H1 (cell line): Measurements from ENCODE around the gene SULT2B1. TPM values are rescaled to one million over a fixed set of nuclear protein-coding genes. Genes with fewer than 3 reads are reported as not detected.

ENCODE experiments used
- CTCF ChIA-PET: fragments of 300-600 bp; sonication (Branson Sonifier 250); formaldehyde crosslinking; loops from one replicate; lab custom pipeline; 2021; ENCODE audit not compliant: partially characterized antibody; lab: Charles Lee
- POLR2A ChIA-PET: fragments of 300-600 bp; sonication (Branson Sonifier 250); formaldehyde crosslinking; loops from one replicate; lab custom pipeline; 2021; ENCODE audit warnings: inconsistent platforms; ENCODE audit not compliant: partially characterized antibody; lab: Charles Lee
- DNase-seq, 2 experiments: peaks; one replicate each; pipeline versions ENCODE4 v3.0.0 to v3.0.0-alpha.2; 2010 to 2022; ENCODE audit warnings: low spot score in 2 of 2, low read depth in 1 of 2, mixed read lengths in 1 of 2
- FAIRE-seq: peaks from 2 replicates; lab custom pipeline; 2011; peaks lifted over from hg19 to GRCh38; lab: Jason Lieb, UNC
- H2AFZ ChIP-seq: 2 replicates; pipeline ENCODE4 v1.8.1; 2012; ENCODE audit warnings: low read length, inconsistent platforms
- H2AK5ac ChIP-seq: 2 replicates; pipeline ENCODE4 v1.6.1; 2013; ENCODE audit warnings: low read depth, low read length
- H2BK120ac ChIP-seq: replicated peaks from 2 replicates; pipeline ENCODE3; 2013; ENCODE audit warnings: low read depth, low read length, inconsistent platforms
- H2BK12ac ChIP-seq: 2 replicates; pipeline ENCODE4 v1.6.1; 2013; ENCODE audit warnings: low read depth, low read length
- H2BK15ac ChIP-seq: 2 replicates; pipeline ENCODE4 v1.6.1; 2013; ENCODE audit warnings: low read length
- H2BK20ac ChIP-seq: 2 replicates; pipeline ENCODE4 v1.6.1; 2013; ENCODE audit warnings: low read length
- H2BK5ac ChIP-seq: 2 replicates; pipeline ENCODE4 v1.6.1; 2013; ENCODE audit warnings: low read depth, low read length
- H3K14ac ChIP-seq: 2 replicates; pipeline ENCODE4 v1.6.1; 2013; ENCODE audit warnings: inconsistent platforms; ENCODE audit not compliant: insufficient read length
- H3K18ac ChIP-seq: 2 replicates; pipeline ENCODE4 v1.6.1; 2013; ENCODE audit warnings: low read length; ENCODE audit errors: extremely low read depth
- H3K23ac ChIP-seq: 2 replicates; pipeline ENCODE4 v1.6.1; 2013; ENCODE audit warnings: inconsistent platforms; ENCODE audit not compliant: insufficient read length
- H3K23me2 ChIP-seq: 2 replicates; pipeline ENCODE4 v1.6.1; 2013; ENCODE audit warnings: low read depth, low read length
- H3K27ac ChIP-seq: 2 replicates; pipeline ENCODE4 v1.6.1; 2011; ENCODE audit warnings: low read depth, low read length, inconsistent platforms
- H3K27me3 ChIP-seq, 4 experiments: replicated peaks in 1 of 4; 1 replicate in 1 of 4; 2 replicates in 3 of 4; pipeline versions ENCODE4 v1.6.1 to v1.8.1; 2011 to 2013; ENCODE audit warnings: low read length in 3 of 4, mild to moderate bottlenecking in 3 of 4, inconsistent platforms in 2 of 4, mixed read lengths in 2 of 4, moderate library complexity in 1 of 4; ENCODE audit not compliant: control insufficient read depth in 3 of 4, insufficient read depth in 3 of 4; ENCODE audit errors: extremely low read depth in 1 of 4
- H3K36me3 ChIP-seq, 4 experiments: 2 replicates each; pipeline versions ENCODE4 v1.6.1 to v1.8.1; 2011 to 2013; ENCODE audit warnings: mild to moderate bottlenecking in 4 of 4, low read length in 3 of 4, moderate library complexity in 2 of 4, control low read depth in 1 of 4, inconsistent platforms in 1 of 4; ENCODE audit not compliant: insufficient read depth in 4 of 4, control insufficient read depth in 2 of 4
- H3K4ac ChIP-seq: replicated peaks from 2 replicates; pipeline ENCODE3; 2013; ENCODE audit warnings: low read length, low read depth, mixed read lengths, inconsistent platforms; ENCODE audit not compliant: insufficient read length
- H3K4me1 ChIP-seq, 4 experiments: replicated peaks in 1 of 4; 1 replicate in 1 of 4; 2 replicates in 3 of 4; pipeline versions ENCODE4 v1.6.1 to v1.8.1; 2011 to 2013; ENCODE audit warnings: low read length in 3 of 4, inconsistent platforms in 2 of 4, mixed read lengths in 1 of 4; ENCODE audit not compliant: insufficient read depth in 4 of 4, control insufficient read depth in 3 of 4
- H3K4me2 ChIP-seq, 2 experiments: 2 replicates each; pipeline versions ENCODE4 v1.6.1 to v1.8.1; 2011 to 2013; ENCODE audit warnings: low read depth in 2 of 2, low read length in 2 of 2, control low read depth in 1 of 2, inconsistent platforms in 1 of 2, mild to moderate bottlenecking in 1 of 2; ENCODE audit not compliant: insufficient read depth in 1 of 2
- H3K4me3 ChIP-seq, 4 experiments: fragments of 200-600, 300-600 bp in 1 of 4; sonication (generic), shearing (Covaris generic), sonication (Bioruptor Twin) in 1 of 4; 2 replicates each; pipeline versions ENCODE4 v1.5.1 to v1.8.1; 2011 to 2016; ENCODE audit warnings: low read length in 4 of 4, low read depth in 3 of 4, control low read depth in 2 of 4, inconsistent platforms in 2 of 4, mild to moderate bottlenecking in 2 of 4, mixed read lengths in 1 of 4, moderate library complexity in 1 of 4; ENCODE audit not compliant: insufficient read depth in 2 of 4; ENCODE audit errors: extremely low read depth in 1 of 4
- H3K56ac ChIP-seq: replicated peaks from 2 replicates; pipeline ENCODE3; 2013; ENCODE audit warnings: low read depth, mild to moderate bottlenecking, mixed read lengths, low read length, inconsistent platforms; ENCODE audit not compliant: insufficient read length
- H3K79me1 ChIP-seq: 2 replicates; pipeline ENCODE4 v1.6.1; 2013; ENCODE audit warnings: low read depth, low read length, control low read depth
- H3K79me2 ChIP-seq, 2 experiments: 2 replicates each; pipeline versions ENCODE4 v1.6.1 to v1.8.1; 2012 to 2013; ENCODE audit warnings: low read length in 2 of 2, mild to moderate bottlenecking in 2 of 2, inconsistent platforms in 1 of 2; ENCODE audit not compliant: insufficient read depth in 2 of 2, control insufficient read depth in 1 of 2
- H3K9ac ChIP-seq, 4 experiments: replicated peaks in 1 of 4; 1 replicate in 1 of 4; 2 replicates in 3 of 4; pipeline versions ENCODE4 v1.6.1 to v1.8.1; 2011 to 2013; ENCODE audit warnings: low read depth in 3 of 4, low read length in 3 of 4, control low read depth in 2 of 4, mild to moderate bottlenecking in 2 of 4, moderate library complexity in 2 of 4, inconsistent platforms in 1 of 4; ENCODE audit errors: extremely low read depth in 1 of 4
- H3K9me3 ChIP-seq, 2 experiments: 2 replicates each; pipeline versions ENCODE4 v1.6.1 to v1.8.1; 2012 to 2013; ENCODE audit warnings: mild to moderate bottlenecking in 2 of 2, moderate library complexity in 2 of 2, control low read depth in 1 of 2, inconsistent platforms in 1 of 2, low read depth in 1 of 2, low read length in 1 of 2, mixed read lengths in 1 of 2; ENCODE audit not compliant: insufficient read depth in 2 of 2
- H4K20me1 ChIP-seq, 2 experiments: replicated peaks in 1 of 2; 2 replicates each; pipeline versions ENCODE3 to v1.8.1; 2011 to 2013; ENCODE audit warnings: inconsistent platforms in 2 of 2, low read length in 2 of 2, mild to moderate bottlenecking in 1 of 2; ENCODE audit not compliant: insufficient read depth in 2 of 2, control insufficient read depth in 1 of 2
- H4K5ac ChIP-seq: 2 replicates; pipeline ENCODE4 v1.6.1; 2013; ENCODE audit warnings: low read length, low read depth, mixed read lengths, inconsistent platforms; ENCODE audit not compliant: insufficient read length
- H4K8ac ChIP-seq: 2 replicates; pipeline ENCODE4 v1.8.0; 2013; ENCODE audit warnings: mild to moderate bottlenecking, moderate library complexity, low read length, inconsistent platforms; ENCODE audit not compliant: insufficient read depth; ENCODE audit errors: extremely low read depth
- H4K91ac ChIP-seq: replicated peaks from 2 replicates; pipeline ENCODE3; 2013; ENCODE audit warnings: low read length, mixed read lengths, inconsistent platforms; ENCODE audit not compliant: insufficient read length
- EGR1 ChIP-seq: IDR thresholded peaks from 2 replicates; pipeline ENCODE4 v1.6.1; 2011; ENCODE audit warnings: low read depth, low read length, borderline replicate concordance
- JUND ChIP-seq: IDR thresholded peaks from 2 replicates; pipeline ENCODE4 v1.6.1; 2011; ENCODE audit warnings: mild to moderate bottlenecking, improper control_type of control experiment, low read length
- WGBS, 2 experiments: shearing (Covaris generic) in 1 of 2; methylation state at CpG; one replicate each; pipeline versions ENCODE4 v1.1.6 to v1.1.7; 2013 to 2015; ENCODE audit warnings: low lambda C conversion rate in 2 of 2, mixed read lengths in 2 of 2, inconsistent platforms in 1 of 2, low coverage in 1 of 2, missing lambda C conversion rate in 1 of 2; ENCODE audit not compliant: insufficient replicate concordance in 2 of 2, insufficient coverage in 1 of 2, insufficient read length in 1 of 2; ENCODE audit errors: extremely low coverage in 1 of 2, missing lambda C conversion rate in 1 of 2; 5-methylcytosine and 5-hydroxymethylcytosine counted together
- polyA plus RNA-seq, 7 experiments: library from polyadenylated mRNA; depleted of rRNA in 3 of 7; stranded (reverse) in 5 of 7; unstranded in 2 of 7; fragments of >200 nt in 5 of 7; fragments of 200-250 nt in 2 of 7; gene quantifications; 1 replicate in 5 of 7; 2 replicates in 1 of 7; 4 replicates in 1 of 7; pipeline versions ENCODE4 v1.2.1 to v1.2.3, GENCODE V29; 2011 to 2013; ENCODE audit warnings: missing spikeins in 2 of 7, mixed read lengths in 2 of 7
- total RNA-seq: library from RNA; stranded (reverse); fragmentation: NEBNext Ultra II Directional; extraction: Animal tissue kit (Norgen Biotek cat#: 25700); gene quantifications from 2 replicates; pipeline ENCODE4 v1.2.1, GENCODE V29; 2021

SULT2B1 gene
- total and polyA plus RNA-seq, 2 of the 8 experiments (the other 6 are each of a cell fraction or from before 2014, with no cell fraction given) = 1.5 to 2.6 TPM

GRCh38 chr19:48633148-48634035, 81.4 kb downstream of the SULT2B1 start:
- no peaks in the 10 kb centered on the region for H3K79me1 ChIP-seq
- H3K9me3 ChIP-seq = no peaks in the 10 kb centered on the region
- H3K9ac ChIP-seq = no peak overlapping the region
- H3K18ac ChIP-seq = no peak overlapping the region; the same call in 1 of the 2 replicates
- H2BK20ac ChIP-seq = no peak overlapping the region
- H3K23ac ChIP-seq = no peak overlapping the region
- no peak overlapping the region for H2AFZ ChIP-seq
- peak overlapping the region; percentile 50 to 94; a peak in 1 of 4 replicates for H3K4me2 ChIP-seq
- FAIRE-seq (no peak), DNase-seq (no peak)
- no peak overlapping the region for H3K14ac ChIP-seq
- 91% methylated on average over 22 of the region's 22 CpGs; no CpG with 5 or more reads in 1 of the 2 experiments for WGBS, 2 experiments
- H3K4me3 ChIP-seq = no peak overlapping the region
- H4K91ac ChIP-seq = no peak overlapping the region
- POLR2A ChIA-PET = interaction anchor here (0.6 to 30.9 kb wide), 5 partner anchors 13 to 326 kb away, joined by 3 to 788 read pairs (median 4); partner anchors contain the start of genes CA11, FAM83E, RPL18 and SPACA4
- no peaks in the 10 kb centered on the region for H3K79me2 ChIP-seq
- H3K4ac ChIP-seq = no peak overlapping the region
- H3K4me1 ChIP-seq = peaks cover 5 to 30% (median 22%) of the 10 kb centered on the region in 4 experiments
- H3K23me2 ChIP-seq = peaks cover 30% of the 10 kb centered on the region
- no peak overlapping the region for H4K8ac ChIP-seq
- CTCF ChIA-PET = interaction anchor here (0.8 to 1.9 kb wide), 8 partner anchors 10 to 210 kb away, joined by 3 to 7 read pairs (median 3); partner anchors contain the start of gene CA11
- TF ChIP-seq EGR1 = no peak
- no peak for TF ChIP-seq JUND
- H2BK5ac ChIP-seq = no peak overlapping the region
- no peak overlapping the region for H4K5ac ChIP-seq
- no peak overlapping the region for H2AK5ac ChIP-seq
- H2BK12ac ChIP-seq = 0 out of 2 replicates have a peak overlapping the region, but pooled peaks have one; percentile 7
- H3K56ac ChIP-seq = no peak overlapping the region
- H3K27me3 ChIP-seq = peaks cover 0 to 2% (median 0%) of the 10 kb centered on the region in 4 experiments; a peak in 2 of 7 replicates
- 0 out of 8 replicates have a peak, but pooled peaks cover 0 to 5% (median 0%) of the 10 kb centered on the region in 4 experiments for H3K36me3 ChIP-seq
- 0 out of 2 replicates have a peak overlapping the region, but pooled peaks have one; percentile 21 for H2BK15ac ChIP-seq
- H3K27ac ChIP-seq = no peak overlapping the region
- H4K20me1 ChIP-seq = peaks cover 0 to 8% of the 10 kb centered on the region in 2 experiments
- no peak overlapping the region for H2BK120ac ChIP-seq
